Measurements from ENCODE around the gene MRPL17.

DNA sequence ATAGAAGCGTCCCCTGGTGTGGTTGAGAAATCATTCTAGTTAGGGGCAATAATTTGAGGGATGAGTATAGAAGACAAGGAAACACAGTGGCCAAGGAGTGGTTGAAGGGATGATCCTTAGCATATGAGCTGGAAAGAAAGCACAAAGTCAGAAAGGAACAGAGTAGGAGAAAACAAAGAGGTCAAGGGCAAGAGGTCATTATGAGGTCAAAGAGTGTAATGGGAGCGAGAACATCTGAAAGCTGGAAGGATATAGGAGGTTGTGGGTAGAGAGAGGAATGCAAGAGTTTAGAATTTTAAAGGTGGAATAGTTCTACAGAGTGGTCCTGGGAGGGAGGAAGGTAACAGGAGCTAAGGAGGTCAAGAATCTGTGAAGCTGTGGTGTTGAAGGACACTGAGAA is 29.5 kb downstream of the MRPL17 start:
- TF ChIP-seq POLR2A (IDR thresholded peaks at IDR 0.05; ENCODE audit: low read length) = no peak
- no peak for TF ChIP-seq GATA1 (IDR thresholded peaks at IDR 0.05; ENCODE audit: low read depth, low read length)
